NCI-H2196 treated with DMSO at 0.1 percent for 48 hours (cell line): ENCODE measurements around the gene AGAP3.

Source experiments
- DNase-seq: peaks from one replicate; lab custom pipeline; 2025; ENCODE audit not compliant: unreplicated experiment; lab: John Stamatoyannopoulos, UW

Gene AGAP3

GRCh38 chr7:151152643-151153513 is 66.6 kb downstream of the AGAP3 start:
- no peak for DNase-seq

GRCh38 chr7:151157645-151158329 is 71.5 kb downstream of the AGAP3 start:
- DNase-seq = no peak

- DNase-seq = no peak
Observed at GRCh38 chr7:151161757-151162156, 75.5 kb downstream of the AGAP3 start.

GRCh38 chr7:151166629-151167196 is 80.4 kb downstream of the AGAP3 start:
- no peak for DNase-seq

GRCh38 chr7:151167197-151167961 is 81.1 kb downstream of the AGAP3 start, which contains the start of gene GBX1:
TSS of gene GBX1 (minus strand) at chr7:151167694. CDS start at chr7:151167548, 146 bp downstream.
- DNase-seq = no peak

GRCh38 chr7:151168003-151168786 is 81.9 kb downstream of the AGAP3 start:
- no peak for DNase-seq

GRCh38 chr7:151168787-151169162 is 82.5 kb downstream of the AGAP3 start:
- no peak for DNase-seq

DNA sequence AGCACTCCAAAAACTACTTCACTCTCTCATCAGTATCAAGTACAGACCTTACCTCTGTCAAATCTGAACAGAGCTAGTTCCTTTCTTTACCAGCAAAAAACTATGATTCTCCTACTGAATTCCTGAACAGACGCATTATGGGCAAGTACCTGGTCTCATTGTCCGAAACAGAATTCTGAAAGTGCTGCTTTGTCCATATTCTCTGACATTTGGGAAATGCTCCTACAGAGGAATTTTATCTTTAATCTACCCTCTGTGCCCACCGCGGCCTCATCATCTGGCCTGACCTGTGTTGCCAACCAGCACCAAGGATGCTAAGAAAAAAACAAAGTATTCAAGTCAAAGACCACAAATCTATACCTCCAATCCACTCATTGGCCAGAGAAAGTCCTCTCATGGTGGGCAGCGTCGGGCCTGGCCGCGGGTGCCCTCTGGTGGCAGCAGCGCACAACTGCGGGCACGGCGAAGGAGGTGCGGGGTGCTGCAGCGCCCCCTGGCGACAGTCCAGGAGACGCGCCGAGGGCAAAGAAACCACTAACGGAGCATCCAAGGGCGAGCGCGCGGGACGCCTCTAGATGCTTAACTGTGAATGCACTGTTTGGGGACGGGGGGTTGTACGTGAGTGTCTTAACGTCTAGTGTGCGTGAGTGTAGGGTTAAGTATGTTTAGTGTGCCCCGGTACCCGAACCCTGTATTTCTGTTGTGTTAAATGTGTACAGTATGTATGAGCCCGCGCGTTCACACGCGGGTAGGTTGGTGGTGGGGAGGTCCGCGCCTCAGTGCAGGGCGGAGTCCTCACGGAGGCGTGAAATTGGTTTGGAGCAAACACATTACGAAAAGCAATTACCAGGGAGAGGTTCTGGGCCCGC is 86.2 kb downstream of the AGAP3 start:
- peak; percentile 14 for DNase-seq

DNA sequence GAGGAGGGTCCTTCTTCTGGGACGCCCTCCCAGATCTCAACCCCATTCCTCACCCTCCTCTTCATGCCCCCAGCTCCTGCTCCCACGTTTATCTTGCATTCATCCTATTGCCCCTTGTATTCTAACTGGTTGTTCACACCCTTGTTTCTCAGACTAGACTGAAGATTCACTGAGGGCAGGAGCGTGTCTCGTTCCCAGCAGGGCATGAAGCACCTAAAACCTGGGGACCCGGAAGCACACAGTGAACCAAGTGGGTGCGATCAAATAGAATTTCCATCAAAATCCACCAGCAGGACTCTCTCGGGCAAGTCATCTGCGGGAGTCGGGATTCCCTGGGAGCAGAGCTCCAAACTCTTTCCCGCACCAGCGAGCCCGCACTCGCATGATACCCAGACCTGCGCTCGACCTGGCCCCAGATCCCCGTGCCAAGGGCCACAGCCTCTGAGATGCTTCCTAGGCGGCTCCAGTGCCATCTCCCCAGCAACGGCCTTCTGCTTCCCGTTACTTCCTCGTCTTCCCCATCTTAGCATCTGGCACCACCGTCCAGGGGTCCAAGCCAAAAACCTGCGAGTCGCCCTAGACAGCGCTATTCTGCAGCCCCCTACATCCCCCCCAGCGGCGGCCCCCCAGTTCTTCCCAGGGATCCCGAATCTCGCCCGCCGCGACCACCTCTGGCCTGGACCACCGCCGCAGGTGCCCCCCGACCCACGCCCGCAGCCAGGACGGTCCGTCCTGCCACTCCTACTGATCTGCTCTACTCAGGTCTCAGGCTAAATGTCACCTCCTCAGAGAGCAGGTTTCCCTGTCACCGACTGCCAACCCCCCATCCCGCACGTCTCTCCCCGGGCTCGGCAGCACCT is 87.3 kb downstream of the AGAP3 start:
- DNase-seq = no peak

DNA sequence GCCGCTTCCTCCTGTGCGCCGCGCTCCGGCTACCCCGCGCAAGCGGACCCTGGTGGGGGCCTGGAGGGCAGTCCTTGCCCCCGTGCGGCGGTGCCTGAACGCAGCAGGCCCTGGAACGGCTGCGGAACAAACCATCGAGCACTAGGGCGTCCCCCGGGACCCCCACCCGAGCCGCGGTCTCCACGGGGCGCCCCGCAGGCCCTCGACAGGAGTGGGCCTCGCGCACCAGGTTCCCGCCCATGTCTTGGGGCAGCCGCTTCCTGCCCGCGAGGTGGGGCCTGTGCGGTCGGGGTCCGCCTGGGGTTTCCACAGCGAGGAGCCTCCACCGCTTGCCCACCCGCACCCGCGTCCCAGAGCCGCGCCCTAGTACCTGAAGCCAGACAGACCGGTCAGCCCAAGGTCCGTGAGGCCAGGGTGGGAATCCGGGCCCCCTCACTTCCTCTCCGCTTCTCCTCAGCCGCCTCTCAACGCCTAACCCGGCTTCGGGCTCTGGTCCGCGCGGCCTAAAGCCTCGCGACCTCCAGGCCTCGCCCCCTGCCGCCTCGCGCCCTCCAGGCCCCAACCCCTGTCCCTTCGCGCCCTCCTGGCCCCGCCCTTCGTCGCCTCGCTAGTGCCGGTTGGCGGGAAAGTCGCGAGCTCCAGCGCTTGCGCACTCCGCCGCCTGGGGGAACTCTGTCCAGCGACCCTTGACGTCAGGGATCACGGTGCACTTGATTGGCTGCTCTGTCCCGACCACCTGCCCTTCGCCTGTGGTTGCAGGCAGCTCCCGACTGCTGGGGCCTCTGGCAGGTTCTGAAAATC is 88.2 kb downstream of the AGAP3 start:
- DNase-seq = no peak

GRCh38 chr7:151175047-151175792 is 88.9 kb downstream of the AGAP3 start:
- no peak for DNase-seq

- DNase-seq = no peak
Observed at GRCh38 chr7:151175793-151176311, 89.6 kb downstream of the AGAP3 start.

DNA sequence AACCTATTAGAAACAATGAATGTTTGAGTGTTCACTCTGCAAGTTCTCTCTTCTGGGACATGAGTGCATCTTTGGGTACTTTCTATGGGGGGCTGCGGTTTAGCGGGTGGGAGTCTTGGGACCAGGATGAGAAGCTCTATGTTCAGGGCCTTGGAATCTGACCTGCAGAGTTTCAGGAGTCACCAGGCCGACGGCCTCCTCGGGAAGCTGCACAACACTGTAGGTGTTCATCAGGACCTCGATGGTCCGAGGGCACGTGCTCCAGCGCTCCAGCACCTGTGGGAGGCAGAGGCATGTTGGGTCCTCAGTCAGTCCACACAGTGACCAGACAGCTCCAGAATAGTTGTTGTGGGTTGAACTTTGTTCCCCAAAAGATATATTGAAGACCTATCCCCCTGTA is 90.1 kb downstream of the AGAP3 start:
- DNase-seq = no peak

DNA sequence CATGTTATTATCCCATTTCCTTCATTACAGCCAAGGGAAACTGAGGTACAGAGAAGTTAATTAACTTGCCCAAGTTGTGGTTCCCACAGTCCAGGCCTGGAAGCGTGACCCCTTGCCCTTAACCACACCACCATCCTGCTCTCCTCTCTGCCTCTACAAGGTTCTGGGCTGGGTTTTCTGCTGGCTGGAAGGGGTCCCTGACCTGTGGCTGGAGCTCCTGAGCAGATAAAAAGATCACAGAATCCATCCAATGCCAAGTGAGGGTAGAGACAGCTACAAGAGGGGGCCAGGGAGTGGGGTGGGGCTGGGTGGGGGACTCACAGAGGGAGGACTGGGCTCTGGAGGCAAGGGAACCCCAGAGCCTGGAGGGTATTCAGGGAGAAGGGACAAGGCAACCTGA is 91.0 kb downstream of the AGAP3 start:
- no peak for DNase-seq

DNA sequence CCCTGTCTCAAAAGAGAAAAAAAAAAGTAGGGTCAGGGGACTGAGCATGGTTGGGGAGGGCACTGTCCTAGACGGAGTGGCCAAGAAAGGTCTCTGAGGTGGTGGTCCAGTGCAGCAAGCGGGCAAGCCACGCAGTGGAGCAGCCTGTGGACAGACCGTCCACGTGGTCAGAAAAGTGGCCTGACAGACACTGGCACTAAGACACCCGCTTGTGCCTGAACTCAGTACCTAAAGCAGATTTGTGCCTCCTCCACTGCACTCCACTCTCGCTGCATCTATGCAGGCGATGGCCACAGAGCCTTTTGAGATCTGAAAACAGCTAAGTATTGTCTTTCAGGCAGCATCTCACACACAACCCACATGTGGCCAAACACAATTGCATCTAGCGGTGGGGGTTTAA is 92.0 kb downstream of the AGAP3 start:
- DNase-seq = no peak

GRCh38 chr7:151178831-151179230 is 92.6 kb downstream of the AGAP3 start:
- DNase-seq = no peak
